ENCODE data around the gene TRIM61.

DNA sequence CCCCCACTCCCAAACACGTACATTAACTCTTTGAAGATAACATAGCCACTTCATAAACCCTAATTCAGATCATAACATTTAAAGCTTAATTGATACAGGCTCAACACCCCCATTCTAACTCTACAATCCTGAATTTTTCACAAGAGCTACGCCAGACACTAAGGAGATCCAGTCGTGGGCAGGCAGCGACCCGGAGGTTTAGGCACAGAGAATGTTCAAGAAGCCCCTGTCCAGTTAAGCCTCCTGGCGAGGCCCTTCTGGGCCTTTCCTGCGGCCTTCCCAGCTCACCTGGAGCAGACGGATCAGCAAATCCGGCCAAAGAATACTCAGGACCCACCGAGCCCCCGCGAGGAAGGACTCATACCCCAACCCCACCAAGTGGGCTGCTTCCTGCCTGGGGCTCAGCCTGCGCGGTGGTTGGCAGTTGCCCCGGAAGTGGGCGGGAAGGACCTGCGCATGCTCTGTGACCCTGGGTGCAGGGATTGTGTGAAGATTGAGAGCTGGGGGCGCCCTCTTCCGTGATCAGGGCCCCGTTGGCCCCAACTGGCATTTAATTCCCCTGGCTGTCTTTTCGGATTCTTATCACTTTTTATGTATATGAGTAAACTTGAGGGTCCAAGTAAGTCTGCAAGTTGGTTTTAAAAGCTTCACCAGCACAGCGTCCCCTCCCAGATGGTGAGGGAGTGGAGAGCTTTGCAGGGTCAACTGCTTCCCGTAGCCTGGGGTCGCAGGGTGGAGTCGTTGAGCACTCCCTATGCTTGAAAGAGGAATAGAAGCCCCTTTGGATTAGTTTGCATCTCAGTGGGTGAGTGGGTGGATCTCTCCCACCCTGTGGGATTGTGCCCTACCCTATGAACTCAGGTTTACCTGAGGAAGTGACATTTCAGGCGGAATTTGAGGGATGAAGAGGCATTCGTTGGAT is at the start of gene TRIM61:
- TF ChIP-seq, protein P1, sequence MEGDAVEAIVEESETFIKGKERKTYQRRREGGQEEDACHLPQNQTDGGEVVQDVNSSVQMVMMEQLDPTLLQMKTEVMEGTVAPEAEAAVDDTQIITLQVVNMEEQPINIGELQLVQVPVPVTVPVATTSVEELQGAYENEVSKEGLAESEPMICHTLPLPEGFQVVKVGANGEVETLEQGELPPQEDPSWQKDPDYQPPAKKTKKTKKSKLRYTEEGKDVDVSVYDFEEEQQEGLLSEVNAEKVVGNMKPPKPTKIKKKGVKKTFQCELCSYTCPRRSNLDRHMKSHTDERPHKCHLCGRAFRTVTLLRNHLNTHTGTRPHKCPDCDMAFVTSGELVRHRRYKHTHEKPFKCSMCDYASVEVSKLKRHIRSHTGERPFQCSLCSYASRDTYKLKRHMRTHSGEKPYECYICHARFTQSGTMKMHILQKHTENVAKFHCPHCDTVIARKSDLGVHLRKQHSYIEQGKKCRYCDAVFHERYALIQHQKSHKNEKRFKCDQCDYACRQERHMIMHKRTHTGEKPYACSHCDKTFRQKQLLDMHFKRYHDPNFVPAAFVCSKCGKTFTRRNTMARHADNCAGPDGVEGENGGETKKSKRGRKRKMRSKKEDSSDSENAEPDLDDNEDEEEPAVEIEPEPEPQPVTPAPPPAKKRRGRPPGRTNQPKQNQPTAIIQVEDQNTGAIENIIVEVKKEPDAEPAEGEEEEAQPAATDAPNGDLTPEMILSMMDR (IDR thresholded peaks at IDR 0.05) = no peak
- peak in 2 of 4 donors; percentile 22 to 32 for TF ChIP-seq POLR2A (IDR thresholded peaks at IDR 0.05)

All from upper lobe of left lung (tissue), 4 donors.